ENCODE measurements around the gene UTS2R. TPM values are rescaled to one million over a fixed set of nuclear protein-coding genes. Genes with fewer than 3 reads are reported as not detected.

The UTS2R gene
- polyA plus RNA-seq, 1 donor = 0.04 TPM

DNA sequence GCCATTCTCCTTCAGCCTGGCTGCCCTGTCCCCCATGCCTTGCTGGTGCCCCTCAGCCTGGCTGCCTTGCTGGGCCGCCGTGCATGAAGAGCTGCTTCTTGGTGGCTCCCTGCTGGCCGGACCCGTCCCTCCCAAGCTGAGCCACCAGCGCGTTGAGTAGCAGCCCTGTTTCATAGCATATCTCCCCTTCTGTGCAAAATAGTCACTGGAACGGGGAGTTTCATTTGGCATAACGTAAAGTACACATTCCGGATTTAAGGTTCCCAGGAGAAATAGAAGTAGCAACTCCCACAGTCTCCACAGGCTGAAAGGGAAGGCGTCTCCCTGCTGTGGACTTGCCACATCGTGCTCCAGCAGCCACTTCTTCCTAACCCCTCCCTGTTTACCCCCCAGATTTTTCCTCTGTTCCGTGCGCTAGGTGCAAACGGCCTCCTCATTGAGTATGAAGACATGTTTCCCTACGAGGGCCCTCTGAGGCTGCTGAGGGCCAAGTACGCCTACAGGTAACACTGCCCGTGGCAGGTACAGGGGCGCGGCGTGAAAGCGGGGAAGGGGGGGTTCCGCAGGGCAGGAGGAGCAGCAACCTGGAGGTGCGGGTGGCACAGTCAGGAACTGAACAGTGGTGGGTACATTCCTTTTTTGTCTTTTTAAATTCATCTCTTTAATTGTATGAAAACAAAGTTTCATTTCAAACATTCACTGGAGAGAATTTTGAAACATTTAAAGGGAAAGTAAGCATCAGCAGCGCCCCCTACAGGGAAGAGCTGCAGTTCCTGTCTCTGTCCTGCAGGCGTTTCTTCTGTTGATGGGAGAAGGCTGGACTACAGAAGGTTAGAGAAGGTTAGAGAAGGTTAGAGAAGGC is 52.7 kb downstream of the UTS2R start:
- no peak overlapping the region for H3K27ac ChIP-seq (ENCODE audit: low read length)
- no peak overlapping the region for H3K4me3 ChIP-seq (ENCODE audit: low read length)
- peaks cover 18% of the 10 kb centered on the region for H3K9me3 ChIP-seq (ENCODE audit: control insufficient read depth, low read depth, low read length)
- peaks cover 3% of the 10 kb centered on the region for H3K4me1 ChIP-seq (ENCODE audit: control insufficient read depth, insufficient read depth, low read length)
- no peak for DNase-seq
- no CpG with 5 or more reads among the region's 25 CpGs for WGBS (ENCODE audit: insufficient coverage, low lambda C conversion rate)
- H3K27me3 ChIP-seq (ENCODE audit: control insufficient read depth, insufficient read depth, low read length) = no peaks in the 10 kb centered on the region
- H3K36me3 ChIP-seq (ENCODE audit: control insufficient read depth, insufficient read depth, low read length) = peaks cover 11% of the 10 kb centered on the region

DNA sequence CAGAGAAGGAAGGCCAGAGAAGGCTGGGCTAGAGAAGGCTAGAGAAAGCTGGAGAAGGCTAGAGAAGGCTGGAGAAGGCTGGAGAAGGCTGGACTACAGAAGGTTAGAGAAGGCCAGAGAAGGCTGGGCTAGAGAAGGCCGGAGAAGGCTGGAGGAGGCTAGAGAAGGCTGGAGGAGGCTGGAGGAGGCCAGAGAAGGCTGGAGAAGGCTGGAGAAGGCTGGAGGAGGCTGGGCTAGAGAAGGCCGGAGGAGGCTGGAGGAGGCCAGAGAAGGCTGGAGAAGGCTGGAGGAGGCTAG is 53.2 kb downstream of the UTS2R start:
- H3K4me1 ChIP-seq (ENCODE audit: control insufficient read depth, insufficient read depth, low read length) = peaks cover under 1% of the 10 kb centered on the region
- no peak overlapping the region for H3K4me3 ChIP-seq (ENCODE audit: low read length)
- H3K27ac ChIP-seq (ENCODE audit: low read length) = no peak overlapping the region
- WGBS (ENCODE audit: insufficient coverage, low lambda C conversion rate) = 100% methylated on average over 2 of the region's 2 CpGs
- no peak for DNase-seq
- peaks cover 18% of the 10 kb centered on the region for H3K9me3 ChIP-seq (ENCODE audit: control insufficient read depth, low read depth, low read length)
- H3K36me3 ChIP-seq (ENCODE audit: control insufficient read depth, insufficient read depth, low read length) = peaks cover 13% of the 10 kb centered on the region
- no peaks in the 10 kb centered on the region for H3K27me3 ChIP-seq (ENCODE audit: control insufficient read depth, insufficient read depth, low read length)

Other genes with a start within 250 kb of the UTS2R start
- gene CCDC57, start 158.9 kb upstream of the UTS2R start, polyA plus RNA-seq = 45.6 TPM
- 19.5 TPM for gene SLC16A3, start 142.7 kb upstream of the UTS2R start, polyA plus RNA-seq
- 147 TPM for gene CSNK1D, start 98.1 kb upstream of the UTS2R start, polyA plus RNA-seq
- 8.6 TPM for gene CD7, start 54.2 kb upstream of the UTS2R start, polyA plus RNA-seq
- 16.1 TPM for gene SECTM1, start 38.0 kb upstream of the UTS2R start, polyA plus RNA-seq
- gene TEX19, start 12.5 kb upstream of the UTS2R start, polyA plus RNA-seq = not detected
- 50.4 TPM for gene HEXD, start 46.6 kb downstream of the UTS2R start, polyA plus RNA-seq
- gene OGFOD3, start 46.8 kb downstream of the UTS2R start, polyA plus RNA-seq = 20.9 TPM
- gene CYBC1, start 79.0 kb downstream of the UTS2R start, polyA plus RNA-seq = 60.4 TPM
- 44.1 TPM for gene NARF, start 87.0 kb downstream of the UTS2R start, polyA plus RNA-seq
- 29.7 TPM for gene FOXK2, start 148.0 kb downstream of the UTS2R start, polyA plus RNA-seq